ENCODE data around the gene ARFRP1.

The ARFRP1 gene, protein sequence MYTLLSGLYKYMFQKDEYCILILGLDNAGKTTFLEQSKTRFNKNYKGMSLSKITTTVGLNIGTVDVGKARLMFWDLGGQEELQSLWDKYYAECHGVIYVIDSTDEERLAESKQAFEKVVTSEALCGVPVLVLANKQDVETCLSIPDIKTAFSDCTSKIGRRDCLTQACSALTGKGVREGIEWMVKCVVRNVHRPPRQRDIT

GRCh38 chr20:63707558-63708300, at the start of gene ARFRP1, which contains the start of gene ZGPAT:
Gene ARFRP1 (minus strand): TSS chr20:63707976. CDS start chr20:63707091, 885 bp downstream.
Gene ZGPAT (plus strand): TSS chr20:63708039. CDS start chr20:63708581, 542 bp downstream.
- peak; percentile 90 for DNase-seq

- no peak for DNase-seq
Measured at GRCh38 chr20:63756648-63756991, 48.8 kb upstream of the ARFRP1 start.

DNA sequence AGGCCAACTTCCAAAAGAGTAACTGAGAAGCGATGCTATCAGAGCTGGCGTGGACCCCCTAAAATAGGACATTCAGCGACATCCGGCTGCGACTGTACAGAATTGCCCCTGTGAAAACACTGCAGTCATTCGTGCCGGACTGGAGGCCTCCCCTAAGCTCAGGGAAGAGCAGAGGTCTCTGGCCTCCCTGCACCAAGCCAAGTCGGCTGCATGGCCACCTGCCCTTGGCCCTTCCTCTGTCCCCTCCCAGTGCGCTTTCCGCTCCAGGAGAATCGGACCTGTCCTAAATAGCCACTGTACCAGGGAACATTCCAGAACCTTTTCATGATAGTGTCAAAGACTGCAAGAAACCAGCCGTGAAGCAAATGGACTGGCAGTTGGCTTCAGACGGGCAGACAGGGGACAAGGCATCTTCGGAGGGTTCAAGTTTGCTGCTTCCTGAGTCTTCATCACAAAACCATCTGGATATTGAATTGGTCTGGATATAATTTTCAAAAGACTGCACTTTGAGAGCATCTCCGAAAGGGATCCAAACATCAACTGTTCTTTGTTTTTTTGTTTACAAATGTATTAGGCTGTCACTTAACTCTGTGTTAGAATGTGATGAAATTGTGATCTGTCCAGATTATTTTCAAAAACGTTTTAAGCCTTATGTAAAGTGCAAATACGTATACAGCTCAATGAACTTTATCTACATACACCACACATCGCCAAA, 48.3 kb upstream of the ARFRP1 start:
- DNase-seq = no peak

DNA sequence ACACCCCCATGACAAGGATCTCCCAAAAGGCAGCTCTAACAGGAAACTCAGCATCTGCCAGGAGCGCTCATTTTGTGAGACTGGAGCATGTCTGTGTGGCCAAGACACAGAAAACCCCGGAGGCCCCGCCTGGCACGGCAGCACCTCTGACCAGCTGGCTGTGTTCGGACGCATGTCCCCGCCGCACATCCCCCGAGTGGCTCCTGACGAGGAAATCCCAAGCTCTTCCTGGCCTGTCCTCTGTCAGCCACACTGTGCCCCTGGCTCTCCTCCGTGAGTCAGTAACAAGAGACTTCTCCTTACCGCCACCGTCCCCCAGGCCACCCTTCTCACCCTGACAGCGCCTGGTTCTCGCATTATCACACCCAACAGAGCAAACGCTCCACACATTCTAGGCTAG, 46.2 kb upstream of the ARFRP1 start:
- no peak for DNase-seq

- no peak for DNase-seq
Measured at GRCh38 chr20:63753381-63753780, 45.6 kb upstream of the ARFRP1 start.

- DNase-seq = no peak
Measured at GRCh38 chr20:63752411-63753101, 44.8 kb upstream of the ARFRP1 start.

DNA sequence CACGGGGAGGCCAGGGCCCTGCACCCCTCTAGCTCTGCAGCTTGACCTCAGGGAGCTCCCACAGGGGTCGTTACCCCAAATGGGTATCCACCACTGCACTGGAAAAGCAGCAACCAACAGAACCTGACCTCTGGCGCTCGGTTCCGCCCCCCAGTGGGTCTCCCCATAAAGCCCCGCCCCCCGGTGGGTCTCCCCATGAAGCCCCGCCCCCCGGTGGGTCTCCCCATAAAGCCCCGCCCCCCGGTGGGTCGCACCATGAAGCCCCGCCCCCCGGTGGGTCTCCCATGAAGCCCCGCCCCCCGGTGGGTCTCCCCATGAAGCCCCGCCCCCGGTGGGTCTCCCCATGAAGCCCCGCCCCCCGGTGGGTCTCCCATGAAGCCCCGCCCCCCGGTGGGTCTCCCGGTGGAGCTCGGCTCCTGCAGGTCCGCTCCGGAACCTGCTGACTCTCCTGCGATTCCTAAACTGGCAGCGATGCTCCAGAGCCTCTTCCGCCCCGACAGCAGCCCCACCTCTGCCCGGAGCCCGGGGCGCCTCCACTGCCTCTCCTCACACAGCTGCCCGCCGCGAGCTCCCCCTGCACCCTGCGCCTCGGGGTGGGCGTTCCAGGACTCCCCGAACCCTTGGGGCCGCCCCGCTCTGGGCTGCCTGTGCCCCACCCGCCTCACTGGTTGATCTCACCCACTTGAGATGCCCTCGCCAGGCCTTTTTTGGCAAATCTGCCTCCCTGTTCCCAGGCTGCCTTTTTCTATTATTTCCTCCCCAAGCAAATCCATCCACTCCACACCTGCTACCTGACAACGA, 43.9 kb upstream of the ARFRP1 start:
- DNase-seq = no peak

- peak; percentile 60 for DNase-seq
Measured at GRCh38 chr20:63750807-63751470, 43.2 kb upstream of the ARFRP1 start.

GRCh38 chr20:63749597-63750508, 42.1 kb upstream of the ARFRP1 start:
- no peak for DNase-seq

DNA sequence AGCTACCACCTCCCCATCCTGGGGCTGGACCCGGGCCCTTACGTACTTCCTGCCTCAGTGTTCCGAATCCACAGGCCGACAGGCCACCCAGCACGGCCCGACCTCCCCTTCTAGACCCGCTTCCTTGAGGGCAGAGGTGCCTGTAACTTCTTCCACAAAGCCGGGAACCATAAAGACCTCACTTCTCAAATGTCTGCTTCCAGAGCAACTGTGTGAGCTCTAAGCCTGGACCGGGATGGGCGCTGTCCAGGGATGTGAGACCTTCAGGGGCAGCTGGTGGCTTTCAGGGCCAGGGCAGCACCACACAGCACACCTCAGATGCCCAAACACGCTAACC, 41.1 kb upstream of the ARFRP1 start:
- DNase-seq = no peak

- DNase-seq = no peak
Measured at GRCh38 chr20:63748070-63748933, 40.5 kb upstream of the ARFRP1 start.

DNA sequence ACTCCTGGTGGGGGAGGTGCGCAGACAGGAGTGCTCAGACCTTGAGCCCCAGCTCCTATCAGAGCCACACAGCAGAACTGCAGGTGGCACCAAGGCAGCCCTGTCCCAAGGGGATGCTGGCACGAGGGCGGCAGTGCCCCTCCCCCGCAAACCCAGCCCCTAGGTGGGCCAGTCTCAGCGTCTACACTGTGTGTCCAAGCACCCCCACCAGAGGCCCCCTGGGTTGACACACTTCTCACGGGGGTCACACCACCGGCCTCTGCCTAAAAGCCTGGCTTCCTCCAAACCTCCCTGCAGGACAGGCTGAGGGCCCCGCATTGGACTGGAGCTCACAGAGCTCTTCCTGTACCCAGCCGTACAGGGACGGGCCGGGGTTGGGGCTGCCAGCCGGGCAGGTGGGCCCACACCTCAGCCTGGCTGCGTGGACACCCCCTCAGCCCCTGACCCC, 39.9 kb upstream of the ARFRP1 start:
- no peak for DNase-seq

GRCh38 chr20:63746751-63747315, 39.1 kb upstream of the ARFRP1 start:
- DNase-seq = no peak

DNA sequence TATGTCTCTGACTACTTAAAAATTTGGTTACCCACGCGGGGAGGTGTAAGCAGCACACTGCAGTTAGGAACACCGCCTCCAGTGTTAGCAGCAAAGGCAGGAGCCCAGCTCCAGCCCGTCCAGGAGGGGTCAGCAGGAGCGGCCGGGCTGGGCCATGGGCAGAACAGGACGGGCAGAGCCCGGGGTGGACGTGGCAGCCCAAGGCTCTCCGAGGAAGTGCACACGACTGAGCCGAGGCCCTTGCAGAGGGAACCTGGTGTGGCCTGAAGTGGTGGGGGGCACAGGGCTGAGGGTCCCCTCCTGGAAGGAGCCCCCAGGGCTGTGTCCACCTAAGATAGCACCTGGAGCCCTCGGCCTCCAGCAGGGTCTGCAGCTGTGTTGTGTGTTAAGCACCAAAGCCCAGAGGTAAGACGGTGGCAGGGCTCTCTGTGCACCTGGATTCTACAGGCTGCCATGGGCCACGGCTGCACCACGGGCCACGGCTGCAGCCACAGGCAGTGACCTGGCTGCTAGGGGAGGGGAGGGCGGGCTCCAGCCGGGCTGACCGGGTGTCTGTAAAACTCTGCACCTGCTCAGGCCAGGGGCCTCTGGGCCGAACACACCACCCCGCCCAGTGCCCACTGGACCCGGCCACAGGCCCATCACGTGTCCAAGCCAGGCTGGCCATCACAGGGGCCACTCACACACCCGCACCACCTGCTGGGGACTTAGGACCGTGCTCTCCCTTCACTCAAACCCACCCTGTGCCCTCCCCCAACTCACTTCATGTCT, 38.4 kb upstream of the ARFRP1 start:
- DNase-seq = no peak

GRCh38 chr20:63745424-63745805, 37.6 kb upstream of the ARFRP1 start:
- DNase-seq = no peak

DNA sequence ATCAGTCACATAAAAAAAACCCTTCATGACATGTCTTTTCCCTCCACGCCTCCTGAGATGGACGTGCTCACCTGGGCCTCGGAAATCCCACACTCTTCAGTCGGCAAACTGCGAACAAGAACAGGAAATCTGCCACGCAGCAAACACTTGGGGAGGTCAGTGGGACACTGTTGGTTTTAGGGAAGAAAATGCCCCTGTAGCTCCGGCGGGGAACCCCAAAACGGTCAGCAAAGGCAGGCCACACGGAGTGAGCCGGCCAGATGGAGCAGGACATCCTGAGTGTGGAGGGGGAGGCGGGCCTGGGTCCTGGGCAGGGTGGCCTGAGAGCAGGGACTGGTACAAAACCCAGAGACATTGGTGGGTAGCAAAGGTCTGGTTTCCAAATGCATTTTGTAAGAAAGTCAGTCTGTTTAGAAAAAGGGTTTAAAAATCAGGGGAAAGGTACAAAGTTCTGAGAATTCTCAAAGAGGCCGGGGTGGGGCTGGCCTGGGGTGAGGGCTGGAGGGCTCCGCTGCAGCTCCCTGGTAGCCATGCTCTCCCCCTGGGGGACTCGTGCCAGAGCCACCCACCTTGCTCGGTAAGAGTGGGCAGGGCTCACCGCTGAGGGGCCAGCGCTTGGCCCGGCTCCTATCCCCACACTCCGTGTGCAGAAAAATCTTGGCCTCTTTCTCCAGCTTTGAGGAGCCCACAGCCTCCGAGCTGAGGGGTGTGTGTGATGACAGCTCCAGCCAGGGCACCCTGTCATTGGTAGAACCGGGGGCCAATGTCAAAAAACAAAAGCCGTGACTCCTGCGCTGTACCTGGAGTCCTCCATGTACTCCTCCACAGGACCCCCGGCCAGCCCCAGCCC, 37.0 kb upstream of the ARFRP1 start:
- DNase-seq = no peak

DNA sequence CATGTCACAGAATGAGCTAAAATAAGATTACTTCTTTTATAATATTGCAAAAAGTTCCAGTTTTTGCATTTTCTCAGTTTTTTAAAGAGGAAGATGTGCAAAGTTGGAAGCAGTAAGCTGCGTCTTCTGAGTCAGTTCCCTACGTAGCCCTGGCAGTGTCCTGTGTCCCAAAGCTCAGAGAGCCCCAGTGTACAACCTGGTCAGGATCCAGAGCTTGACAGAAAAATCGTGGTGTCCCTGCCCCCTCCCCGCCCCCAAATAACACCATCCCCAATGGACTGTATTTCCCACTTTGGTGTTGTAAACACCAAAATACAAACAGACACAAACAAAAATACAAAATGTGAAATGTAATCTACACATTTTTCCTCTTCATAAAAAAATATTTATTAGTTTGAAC, 36.4 kb upstream of the ARFRP1 start:
- no peak for DNase-seq
